PC-3 (cell line): ENCODE measurements around the gene ARL6IP6.

Source experiments
- EZH2 ChIP-seq: fragments of 300-600 bp; sonication (generic); IDR thresholded peaks from one replicate; pipeline ENCODE4 v1.6.1; 2017; ENCODE audit warnings: antibody characterized with exemption, mild to moderate bottlenecking, low read length; ENCODE audit not compliant: unreplicated experiment
- EZH2phosphoT487 ChIP-seq: fragments of 300-600 bp; sonication (generic); IDR thresholded peaks from 2 replicates; pipeline ENCODE4 v1.6.1; 2018; ENCODE audit warnings: mild to moderate bottlenecking, antibody characterized with exemption, low read length, borderline replicate concordance
- TF ChIP-seq, protein P1 (sequence below): fragments of 300-600 bp; sonication (generic); conservative IDR thresholded peaks from 2 replicates; pipeline ENCODE4 v1.5.1; 2017; ENCODE audit warnings: antibody characterized with exemption, low read depth, mild to moderate bottlenecking, low read length

DNA sequence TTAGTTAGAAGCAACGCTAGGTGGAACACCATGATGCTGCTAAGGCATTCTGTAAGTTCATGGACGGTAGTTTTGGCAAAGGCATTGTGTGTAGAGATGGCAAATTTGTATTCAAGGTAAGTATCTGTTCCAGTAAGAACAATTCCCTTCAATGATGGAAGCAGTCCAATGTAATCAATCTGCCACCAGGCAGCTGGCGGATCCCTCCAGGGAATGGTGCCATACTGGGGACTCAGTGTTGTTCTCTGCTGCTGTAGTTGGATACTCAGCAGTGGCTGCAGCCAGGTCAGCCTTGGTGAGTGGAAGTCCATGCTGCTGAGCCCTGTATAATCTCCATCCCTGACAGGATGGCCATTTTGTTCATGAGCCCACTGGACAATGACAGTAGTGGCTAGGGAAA, 62.8 kb downstream of the ARL6IP6 start:
- TF ChIP-seq EZH2phosphoT487 (no peak), EZH2 (no peak)
- TF ChIP-seq, protein P1, sequence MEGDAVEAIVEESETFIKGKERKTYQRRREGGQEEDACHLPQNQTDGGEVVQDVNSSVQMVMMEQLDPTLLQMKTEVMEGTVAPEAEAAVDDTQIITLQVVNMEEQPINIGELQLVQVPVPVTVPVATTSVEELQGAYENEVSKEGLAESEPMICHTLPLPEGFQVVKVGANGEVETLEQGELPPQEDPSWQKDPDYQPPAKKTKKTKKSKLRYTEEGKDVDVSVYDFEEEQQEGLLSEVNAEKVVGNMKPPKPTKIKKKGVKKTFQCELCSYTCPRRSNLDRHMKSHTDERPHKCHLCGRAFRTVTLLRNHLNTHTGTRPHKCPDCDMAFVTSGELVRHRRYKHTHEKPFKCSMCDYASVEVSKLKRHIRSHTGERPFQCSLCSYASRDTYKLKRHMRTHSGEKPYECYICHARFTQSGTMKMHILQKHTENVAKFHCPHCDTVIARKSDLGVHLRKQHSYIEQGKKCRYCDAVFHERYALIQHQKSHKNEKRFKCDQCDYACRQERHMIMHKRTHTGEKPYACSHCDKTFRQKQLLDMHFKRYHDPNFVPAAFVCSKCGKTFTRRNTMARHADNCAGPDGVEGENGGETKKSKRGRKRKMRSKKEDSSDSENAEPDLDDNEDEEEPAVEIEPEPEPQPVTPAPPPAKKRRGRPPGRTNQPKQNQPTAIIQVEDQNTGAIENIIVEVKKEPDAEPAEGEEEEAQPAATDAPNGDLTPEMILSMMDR = no peak
